HG03378 (cell line): Measurements from ENCODE around the gene CHCHD6.

Experiments used
- ATAC-seq: cut with Tn5 transposase; IDR thresholded peaks from one replicate; pipeline ENCODE4 v1.9.1; 2021; ENCODE audit warnings: mild to moderate bottlenecking, moderate library complexity; ENCODE audit not compliant: unreplicated experiment

The CHCHD6 gene

GRCh38 chr3:126968391-126969390, 264.7 kb downstream of the CHCHD6 start:
- ATAC-seq: no peak

GRCh38 chr3:126969586-126969985, 265.5 kb downstream of the CHCHD6 start:
- no peak for ATAC-seq

- no peak for ATAC-seq
These were observed 266.1 kb downstream of the CHCHD6 start for GRCh38 chr3:126970101-126970500.

- no peak for ATAC-seq
These were observed 266.9 kb downstream of the CHCHD6 start for GRCh38 chr3:126970921-126971320.

- ATAC-seq: no peak
These were observed 267.9 kb downstream of the CHCHD6 start for GRCh38 chr3:126971891-126972351.

DNA sequence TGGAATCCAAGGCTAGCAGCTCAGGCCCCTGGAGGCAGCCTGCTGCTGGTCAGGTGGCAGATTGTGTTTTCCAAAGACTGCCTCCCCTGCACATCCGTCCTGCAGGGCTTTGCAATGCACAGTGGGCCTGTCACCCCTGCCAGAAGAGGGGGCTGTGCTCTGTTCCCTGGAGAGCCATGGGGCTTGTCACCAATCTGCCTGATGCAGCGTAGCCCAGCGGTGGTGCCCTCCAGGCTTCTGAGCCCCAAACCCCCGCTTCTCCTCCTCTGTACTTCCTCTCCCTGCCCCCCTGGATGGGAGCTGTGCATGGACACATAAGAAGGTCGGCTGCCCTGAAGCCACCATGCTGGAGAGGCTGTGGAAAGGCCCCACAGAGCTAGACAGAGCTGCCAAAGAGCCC, 268.8 kb downstream of the CHCHD6 start:
- no peak for ATAC-seq

- ATAC-seq: no peak
These were observed 269.8 kb downstream of the CHCHD6 start for GRCh38 chr3:126973814-126974213.

DNA sequence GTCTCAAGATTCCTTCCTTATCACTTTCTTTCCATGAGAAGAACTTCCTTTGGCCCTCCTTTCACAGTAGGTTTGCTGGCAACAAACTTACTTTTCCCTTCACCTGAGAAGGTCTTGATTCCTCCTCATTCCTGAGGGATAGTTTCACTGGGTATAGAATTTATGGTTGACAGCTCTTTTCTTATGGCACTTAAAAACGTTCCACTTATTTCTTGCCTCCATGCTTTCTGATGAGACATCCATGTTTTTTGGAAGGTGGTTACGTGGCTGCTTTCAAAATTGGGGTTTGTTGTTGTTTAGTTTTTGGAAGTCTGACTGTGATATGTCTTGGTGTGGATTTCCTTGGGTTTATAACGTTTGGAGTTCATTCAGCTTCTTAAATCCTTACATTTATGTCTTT, 270.7 kb downstream of the CHCHD6 start:
- no peak for ATAC-seq

DNA sequence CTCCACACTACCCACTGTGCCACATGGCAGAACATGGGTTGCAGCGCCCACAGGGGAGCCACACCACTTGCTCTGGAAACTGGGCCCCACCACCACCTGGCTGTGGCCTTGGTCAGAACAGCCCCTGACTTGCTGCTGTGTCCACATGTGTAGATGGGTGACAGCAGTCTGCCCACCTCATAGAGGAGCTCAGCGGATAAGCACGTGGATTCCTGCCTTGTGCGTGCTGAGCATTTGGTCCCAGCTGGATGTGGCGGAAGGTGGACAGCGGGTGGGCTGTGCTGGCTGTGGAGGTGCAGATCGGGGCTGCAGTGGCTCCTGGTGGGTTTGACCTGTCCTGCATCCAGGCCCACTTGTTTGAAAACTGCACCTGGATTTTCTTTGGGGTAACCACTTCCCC, 272.9 kb downstream of the CHCHD6 start:
- ATAC-seq: no peak

GRCh38 chr3:126977821-126978220, 273.8 kb downstream of the CHCHD6 start:
- ATAC-seq: no peak

DNA sequence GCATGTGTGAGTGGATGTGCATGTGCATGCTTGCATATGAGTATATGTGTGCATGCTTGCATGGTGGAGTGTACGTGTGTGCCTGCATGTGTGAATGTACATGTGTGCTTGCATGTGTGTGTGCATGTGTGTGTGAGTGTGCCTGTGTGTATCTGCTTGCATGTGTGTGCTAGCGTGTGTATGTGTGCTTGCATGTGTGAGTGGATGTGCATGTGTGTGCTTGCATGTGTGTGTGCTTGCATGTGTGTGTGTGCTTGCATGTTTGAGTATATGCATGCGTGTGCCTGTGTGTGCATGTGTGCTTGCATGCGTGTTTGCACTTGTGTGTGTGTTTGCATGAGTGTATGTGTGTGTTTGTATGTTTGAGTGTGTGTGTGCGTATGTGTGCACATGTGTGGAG, 274.3 kb downstream of the CHCHD6 start:
- ATAC-seq: no peak

GRCh38 chr3:126979046-126979628, 275.1 kb downstream of the CHCHD6 start:
- ATAC-seq: no peak

GRCh38 chr3:126980266-126980811, 276.3 kb downstream of the CHCHD6 start:
- no peak for ATAC-seq

DNA sequence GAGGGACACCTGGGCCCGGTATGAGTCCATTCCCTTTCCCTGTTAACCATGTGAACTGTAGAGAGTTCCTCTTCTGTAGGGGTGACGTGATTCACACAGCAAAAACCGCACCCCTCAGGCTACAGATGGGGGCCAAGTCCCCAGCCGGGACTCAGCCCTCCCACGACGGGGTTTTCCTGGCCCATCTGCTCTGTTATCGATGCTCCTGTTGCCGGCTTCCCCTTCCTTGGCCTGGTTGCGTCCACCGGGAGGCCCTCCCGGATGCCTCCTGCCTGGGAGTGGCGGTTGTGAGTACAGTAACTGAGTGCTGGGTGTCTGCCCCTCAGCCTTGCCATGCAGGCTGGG, 278.1 kb downstream of the CHCHD6 start:
- peak; percentile 54 for ATAC-seq

DNA sequence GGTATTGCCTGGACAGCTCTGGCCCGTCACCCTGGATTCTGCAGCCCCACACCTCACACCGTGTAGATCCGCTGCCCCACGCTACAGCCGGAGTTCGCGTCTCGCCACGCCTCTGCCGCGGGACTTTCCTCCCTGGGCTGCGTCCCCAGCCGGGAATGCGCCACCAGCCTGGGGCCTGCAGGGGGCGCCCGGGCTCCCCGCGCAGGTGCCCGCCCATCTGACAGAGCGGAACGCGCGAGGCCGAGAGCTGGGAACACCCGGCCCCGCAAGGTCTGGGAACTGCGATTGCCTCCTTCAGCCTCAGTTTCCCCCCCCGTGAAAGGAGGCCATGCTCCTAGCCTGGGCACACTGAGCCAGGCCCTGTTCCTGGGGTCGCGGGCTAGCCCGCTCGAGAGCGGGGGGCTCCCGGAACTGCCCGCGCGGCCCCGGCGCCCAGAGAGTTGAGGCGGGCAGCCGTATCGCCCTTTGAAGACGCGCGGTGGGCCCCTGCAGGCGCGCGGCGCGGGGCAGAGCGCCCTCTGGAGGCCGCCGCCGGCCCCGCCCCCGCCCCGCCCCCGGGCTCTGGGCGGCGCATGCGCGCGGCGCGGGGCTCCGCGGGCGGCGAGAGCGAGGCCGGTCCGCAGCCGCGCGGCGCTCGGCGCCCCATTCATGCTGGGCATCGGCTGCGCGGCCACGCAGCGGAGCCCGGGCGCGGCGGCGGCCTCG, 278.6 kb downstream of the CHCHD6 start, which contains the start of gene PLXNA1:
Gene PLXNA1 (plus strand): TSS at position 645 of the 705 bp plus-strand sequence. CDS start 5,479 bp downstream, outside the sequence.
- peak; percentile 36 for ATAC-seq

DNA sequence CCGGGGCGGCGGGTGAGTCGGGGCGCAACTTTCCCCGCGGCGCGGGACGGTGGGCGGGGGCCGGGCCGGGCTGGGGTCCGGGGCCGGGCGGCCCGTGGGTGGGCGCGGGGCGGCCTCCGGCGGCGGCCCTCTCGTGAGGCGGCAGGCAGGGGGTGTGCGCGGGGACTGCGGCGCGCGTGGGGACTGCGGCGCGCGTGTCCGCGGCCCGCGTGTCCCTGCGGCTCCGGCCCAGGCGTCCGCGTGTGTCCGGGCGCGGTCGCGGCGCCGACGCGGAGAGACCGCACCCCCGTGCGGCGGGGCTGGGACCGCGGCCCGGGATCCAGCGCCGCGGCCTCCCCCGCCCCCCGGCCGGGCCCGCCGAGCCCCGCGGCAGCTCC, 279.2 kb downstream of the CHCHD6 start:
- no peak for ATAC-seq

DNA sequence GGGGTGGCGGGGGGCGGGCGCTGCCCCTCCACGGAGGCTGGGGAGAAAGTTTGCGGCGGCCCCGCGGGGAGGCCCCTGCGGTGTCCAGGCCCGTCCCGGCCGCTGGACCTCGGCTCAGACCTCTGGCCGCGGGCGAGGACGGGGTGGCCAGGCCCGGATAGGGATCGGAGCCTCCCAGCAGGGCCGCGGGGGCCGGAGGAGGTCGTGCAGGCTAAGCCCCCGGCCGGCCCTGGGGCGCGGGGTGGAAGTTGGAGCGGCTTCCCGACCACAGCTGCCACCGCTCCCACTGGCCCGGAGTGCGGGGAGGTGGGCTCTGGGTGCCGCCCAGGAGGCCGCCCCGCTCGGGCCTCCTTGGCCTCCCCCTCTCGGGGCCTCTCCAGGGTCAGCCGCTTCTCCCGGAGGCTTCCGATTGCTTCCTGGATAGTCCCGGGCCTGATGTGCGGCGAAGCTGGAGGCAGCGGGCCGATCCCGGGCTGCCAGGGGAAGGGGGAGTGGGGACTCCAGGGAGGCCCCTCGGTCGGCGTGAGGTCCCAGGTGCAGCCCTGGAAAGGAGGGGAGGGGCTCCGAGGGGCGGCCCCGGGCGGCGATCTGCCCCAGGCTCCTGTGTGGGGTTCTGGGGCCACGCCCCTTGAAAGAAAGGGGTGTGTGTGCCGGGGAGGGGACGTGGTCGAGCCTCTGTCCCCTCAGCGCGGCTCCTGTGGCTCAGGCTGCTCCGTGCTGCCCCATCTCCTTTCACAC, 279.8 kb downstream of the CHCHD6 start:
- ATAC-seq: no peak

GRCh38 chr3:126984391-126985131, 280.5 kb downstream of the CHCHD6 start:
- ATAC-seq: no peak

GRCh38 chr3:126985132-126985985, 281.3 kb downstream of the CHCHD6 start:
- no peak for ATAC-seq
